GM03348 (cell line): ENCODE results near the gene CARD19.
A peak's percentile ranks its signal among the peaks of the same experiment; 100 is the strongest.

Source experiments
- DNase-seq: peaks from one replicate; pipeline ENCODE4 v3.0.0; 2012; ENCODE audit warnings: low spot score

The CARD19 gene, protein sequence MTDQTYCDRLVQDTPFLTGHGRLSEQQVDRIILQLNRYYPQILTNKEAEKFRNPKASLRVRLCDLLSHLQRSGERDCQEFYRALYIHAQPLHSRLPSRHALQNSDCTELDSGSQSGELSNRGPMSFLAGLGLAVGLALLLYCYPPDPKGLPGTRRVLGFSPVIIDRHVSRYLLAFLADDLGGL

DNA sequence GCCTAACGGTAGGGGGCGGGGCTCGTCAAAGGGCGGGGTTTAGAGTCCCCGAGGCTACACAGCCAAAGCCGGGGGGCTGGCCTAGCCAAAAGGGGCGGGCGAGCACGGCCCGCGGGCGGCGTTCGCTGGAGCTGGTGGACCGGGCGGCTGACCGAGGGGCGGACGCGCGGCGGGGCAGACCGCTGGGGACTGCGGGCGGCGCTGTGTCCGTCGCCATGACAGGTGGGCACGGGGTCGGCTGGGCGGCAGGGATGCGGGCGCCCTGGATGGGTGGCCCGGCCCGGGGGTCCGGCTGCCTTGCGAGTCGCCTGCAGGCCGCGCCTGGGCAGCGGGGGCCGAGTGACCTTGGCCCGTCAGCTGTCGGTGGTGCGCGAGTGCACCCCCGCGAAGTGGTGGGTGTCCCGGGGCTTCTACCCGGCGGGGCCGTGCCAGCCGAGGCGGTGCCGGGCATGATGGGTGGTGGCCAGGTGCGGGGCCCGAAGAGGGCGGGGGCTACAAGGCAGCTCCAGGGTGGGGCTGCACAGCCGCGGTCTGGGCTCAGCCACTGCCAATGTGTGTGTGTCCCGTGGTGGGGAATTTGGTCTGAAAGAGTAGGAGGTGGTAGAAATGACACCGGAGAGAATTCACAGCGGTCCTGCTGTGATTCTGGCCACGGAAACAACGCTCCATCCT, at the start of gene CARD19:
Gene CARD19 (plus strand): TSS at position 87 of the 672 bp plus-strand sequence. CDS start 129 bp downstream, at position 216.
- DNase-seq, result peak; percentile 55

DNA sequence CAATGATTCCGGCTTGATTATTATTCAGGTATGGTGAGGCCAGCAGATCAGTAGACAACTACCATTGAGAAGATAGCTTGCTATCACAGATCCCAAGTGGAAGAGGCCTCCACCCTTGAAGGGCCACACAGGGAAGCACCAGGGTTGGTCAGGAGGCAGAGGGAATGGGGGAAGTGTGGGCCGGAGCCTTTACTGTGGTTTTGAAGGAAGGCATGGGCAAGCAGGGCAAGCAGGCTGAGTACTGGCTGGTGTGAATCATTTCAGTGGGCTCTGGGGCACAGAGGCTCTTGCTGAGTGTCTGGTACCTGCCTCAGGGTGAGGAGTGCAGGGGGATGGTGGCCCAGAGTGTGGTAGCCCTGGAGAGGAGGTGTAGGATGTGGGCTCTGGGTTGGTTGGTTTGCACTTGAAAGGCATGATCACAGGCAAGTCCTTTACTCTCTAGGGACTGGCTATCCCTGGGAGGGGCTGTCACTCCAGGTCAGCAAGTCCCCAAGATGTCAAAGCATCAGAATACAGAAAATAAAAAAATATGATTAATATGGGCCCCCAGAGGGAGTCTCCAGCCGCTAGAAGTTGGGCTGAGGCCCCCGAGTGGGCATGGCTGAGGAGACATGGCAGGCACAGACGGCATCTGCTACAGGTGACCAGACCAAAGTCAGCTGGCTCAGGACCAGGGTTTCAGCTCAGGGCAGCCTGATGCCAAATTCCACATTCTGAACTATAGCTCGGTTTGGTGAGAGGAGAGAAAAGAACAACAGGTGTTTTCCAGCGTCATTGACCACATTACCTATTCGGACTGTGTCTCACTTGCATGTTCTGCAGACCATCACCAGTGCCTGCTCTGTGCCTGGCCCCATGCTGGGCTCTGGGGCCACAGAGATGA, 47.2 kb upstream of the CARD19 start:
- DNase-seq, result no peak

DNA sequence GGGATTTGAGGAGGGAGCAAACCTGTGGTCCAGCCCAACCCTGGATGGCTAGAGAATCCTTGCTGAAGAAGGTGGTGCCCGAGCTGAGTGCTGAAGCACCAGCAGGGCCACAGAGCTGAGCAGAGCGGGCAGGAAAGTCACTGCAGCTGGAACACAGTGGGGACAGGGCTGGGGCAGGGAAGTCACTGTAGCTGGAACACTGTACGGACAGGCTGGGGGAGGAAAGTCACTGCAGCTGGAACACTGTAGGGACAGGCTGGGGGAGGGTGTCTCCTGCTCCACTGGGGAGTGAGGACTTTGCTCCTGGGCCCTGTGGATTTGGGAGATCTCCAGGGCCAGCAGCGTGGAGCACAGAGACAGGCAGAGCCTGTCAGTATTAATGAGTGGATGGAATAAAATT, 46.5 kb upstream of the CARD19 start:
- no peak for DNase-seq

DNA sequence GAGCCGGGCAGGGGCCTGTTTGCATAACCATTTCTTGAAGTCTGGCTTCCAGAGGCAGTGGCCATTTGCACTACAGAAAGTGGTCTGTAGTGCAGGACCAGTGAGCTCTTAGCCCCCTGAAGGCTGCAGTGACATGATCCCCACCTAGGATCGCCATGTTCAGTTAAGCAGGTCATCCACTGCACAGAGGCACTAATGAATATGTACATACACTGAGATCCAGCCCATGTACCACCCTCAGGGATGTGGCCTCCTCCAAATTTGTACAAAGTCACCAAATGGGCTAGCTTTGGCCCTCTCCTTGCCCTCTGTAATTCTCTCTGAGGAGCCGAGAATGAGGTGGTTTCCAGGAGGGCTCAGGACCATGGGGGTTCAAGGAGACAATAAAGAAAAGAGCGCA, 45.8 kb upstream of the CARD19 start:
- DNase-seq, result no peak

DNA sequence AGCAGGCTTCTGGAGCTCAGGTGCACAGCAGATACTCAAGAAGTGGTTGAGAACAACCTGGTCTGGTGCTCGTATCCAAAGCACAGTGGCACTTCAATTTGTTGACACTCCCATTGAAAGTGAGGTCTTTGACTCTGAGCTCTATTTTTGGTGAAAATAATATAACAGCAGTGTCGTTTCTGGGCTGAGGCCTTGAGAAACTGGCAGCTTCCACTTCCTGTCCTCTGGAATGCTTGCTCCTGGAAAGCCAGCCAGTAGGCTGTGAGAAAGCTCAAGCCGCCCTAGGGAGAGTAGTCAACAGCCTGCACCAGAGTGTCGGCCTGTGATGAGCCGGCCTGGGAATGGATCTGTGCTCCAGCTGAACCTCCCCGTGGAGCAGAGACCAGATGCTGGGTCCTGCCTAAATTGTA, 44.3 kb upstream of the CARD19 start:
- peak; percentile 74 for DNase-seq

DNA sequence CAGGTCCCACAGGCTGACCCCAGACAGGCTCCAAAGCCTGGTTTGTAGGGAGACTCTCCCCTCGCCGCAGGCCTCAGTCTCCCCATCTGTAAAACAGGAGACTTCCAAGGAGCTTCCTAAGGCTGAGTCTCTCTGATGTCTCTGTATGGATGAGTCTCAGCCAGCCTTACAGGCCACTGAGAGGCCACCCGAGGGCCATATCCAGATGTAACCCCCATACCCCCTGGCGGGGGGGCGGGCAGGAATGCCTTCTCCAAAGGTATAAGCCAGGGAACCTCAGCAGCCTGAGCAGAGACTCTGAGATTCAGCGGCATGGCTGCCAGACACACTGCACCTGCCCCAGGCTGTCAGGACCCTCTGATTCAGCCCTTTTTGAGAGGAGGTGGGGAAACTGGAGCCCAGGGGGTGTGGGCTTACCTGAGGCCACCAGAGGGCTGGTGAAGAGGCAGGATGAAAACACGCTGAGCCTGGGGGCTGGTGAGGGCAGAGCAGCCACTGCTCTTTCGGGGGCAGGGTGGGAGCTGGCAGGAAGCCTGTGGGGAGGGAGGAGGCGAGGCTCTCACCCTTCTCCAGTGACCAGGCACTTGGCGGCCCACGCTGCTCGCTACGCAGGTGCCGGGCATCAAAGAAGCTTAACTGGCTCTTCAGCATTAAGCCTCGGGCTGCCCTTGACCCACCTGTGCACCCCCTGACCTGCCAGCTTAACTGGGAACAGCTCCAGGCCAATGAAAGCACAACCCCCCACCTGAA, 43.1 kb upstream of the CARD19 start:
- DNase-seq, result no peak

DNA sequence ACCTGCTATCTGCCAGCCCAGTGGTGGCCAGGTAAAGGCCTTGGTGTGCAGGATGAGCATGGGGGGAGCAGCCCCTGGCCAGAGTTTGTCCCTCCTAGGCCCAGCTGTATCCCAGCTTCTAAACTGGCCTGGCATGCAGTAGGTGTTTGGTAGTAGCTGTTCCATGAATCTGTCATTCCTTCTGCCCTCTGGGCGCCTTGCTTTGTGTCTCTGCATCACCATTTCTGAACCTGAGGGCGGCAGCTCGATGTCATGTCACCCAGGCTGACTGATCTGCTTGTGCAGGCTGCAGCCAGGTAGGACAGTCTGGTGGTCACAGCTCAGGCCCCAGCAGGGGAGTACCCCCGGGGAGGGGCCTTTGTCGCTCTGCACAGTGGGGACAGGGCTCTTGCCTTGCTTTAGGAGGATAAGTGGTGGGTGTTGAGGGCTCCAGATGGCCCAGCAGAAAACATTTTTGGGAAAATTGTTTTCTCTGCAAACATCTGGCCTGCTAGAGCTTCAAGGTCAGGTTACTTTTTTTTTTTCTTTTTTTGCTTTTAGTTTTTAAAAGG, 42.2 kb upstream of the CARD19 start:
- no peak for DNase-seq

DNA sequence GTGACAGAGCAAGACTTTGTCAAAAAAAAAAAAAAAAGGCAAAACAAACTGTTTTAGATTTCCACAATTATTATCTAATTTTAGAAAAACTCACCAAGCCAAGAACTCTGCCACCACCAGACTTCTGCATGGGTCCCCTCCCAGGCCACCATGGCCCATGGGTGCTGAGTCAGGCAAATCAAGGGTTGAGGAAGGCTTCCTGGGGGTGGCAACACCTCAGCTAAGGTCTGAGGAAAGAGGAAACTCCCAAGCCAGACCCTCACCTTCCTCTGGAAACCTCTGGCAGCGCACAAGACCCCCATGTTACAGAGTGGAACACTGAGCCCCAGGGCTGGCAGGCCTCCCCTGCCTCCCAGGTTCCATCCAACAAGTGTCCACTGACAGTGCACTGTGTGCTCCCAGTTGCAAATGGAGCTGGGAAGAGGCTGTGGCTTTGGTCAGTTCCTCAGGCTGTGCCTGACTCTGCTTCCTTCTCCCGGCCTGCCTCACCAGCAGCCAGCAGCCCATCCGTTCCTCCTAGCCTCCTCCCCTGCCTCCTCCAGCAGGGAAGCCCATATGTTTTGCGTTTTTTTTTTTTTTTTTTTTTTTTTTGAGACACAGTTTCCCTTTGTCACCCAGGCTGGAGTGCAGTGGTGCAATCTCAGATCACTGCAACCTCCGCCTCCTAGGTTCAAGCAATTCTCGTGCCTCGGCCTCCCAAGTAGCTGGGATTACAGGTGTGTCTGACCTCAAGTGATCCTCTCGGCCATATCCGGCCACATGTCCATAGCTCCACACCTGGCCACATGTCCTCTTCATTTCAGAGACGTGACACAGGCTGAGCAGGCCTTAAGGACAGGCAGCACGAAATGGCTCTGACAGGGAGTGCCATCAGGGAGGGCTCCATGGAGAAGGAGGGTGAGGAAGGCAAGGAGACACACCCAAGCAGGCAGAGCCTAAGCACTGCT, 41.0 kb upstream of the CARD19 start:
- DNase-seq, result no peak

DNA sequence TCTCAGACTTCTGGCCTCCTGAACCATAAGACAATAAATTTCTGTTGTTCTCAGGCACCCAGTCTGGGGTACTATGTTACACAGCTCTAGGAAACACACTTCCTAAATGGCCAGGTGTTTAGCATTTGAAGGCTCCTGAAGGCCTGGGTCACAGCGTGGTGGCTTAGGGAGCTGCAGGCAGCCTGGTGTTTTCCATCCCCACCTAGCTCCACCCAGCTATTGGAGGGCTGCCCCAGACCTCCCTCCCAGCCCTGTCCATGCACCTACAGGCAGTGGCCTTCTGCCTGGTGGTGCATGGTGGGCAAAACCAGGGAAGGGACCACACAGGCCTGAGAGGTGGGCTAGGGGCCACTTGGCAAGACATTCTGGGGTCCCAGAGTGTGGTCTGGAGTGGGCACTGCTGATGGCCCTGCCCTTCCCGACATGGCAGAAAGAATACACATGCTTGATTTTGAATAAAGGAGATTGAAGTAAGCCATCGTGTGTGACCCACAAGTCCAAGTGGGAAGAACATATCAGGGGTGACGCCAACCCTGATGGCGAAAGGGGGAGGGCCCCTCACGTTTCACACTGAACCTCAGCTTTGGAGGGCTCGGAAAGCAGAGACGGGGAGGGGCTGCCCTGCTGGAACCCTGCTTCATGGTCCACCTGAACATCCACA, 38.8 kb upstream of the CARD19 start:
- no peak for DNase-seq

DNA sequence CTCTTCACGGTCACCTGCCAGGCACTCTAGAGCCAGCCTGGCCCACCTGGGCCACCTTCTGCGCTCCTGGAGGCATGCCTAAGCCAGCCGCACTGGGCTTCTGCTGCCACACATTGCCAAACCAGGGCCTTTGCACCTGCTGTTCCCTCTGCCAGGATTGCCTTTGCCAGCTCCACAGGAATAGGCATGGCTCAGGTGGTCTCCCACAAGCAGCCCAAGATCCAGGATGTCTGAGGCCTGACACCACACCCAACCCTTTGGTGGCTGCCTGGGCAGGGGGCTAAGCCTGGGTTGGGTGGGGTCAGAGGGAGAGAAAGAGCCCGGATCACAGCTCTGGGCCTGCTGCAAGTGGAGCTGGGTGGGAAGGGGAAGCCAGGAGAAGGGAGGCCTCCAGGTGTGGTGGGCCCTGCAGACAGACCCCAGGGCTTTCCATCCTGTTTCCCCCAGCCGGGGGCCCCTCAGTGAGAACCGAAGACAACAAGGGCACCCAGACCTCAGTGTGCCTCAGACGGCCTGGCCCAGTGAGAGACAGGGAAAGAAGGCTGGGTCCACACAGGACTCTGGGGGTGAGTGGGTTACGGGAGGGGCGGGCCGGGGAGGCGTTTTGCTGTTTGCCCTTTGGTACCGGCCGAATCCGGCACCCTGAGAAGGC, 38.2 kb upstream of the CARD19 start:
- DNase-seq, result no peak

DNA sequence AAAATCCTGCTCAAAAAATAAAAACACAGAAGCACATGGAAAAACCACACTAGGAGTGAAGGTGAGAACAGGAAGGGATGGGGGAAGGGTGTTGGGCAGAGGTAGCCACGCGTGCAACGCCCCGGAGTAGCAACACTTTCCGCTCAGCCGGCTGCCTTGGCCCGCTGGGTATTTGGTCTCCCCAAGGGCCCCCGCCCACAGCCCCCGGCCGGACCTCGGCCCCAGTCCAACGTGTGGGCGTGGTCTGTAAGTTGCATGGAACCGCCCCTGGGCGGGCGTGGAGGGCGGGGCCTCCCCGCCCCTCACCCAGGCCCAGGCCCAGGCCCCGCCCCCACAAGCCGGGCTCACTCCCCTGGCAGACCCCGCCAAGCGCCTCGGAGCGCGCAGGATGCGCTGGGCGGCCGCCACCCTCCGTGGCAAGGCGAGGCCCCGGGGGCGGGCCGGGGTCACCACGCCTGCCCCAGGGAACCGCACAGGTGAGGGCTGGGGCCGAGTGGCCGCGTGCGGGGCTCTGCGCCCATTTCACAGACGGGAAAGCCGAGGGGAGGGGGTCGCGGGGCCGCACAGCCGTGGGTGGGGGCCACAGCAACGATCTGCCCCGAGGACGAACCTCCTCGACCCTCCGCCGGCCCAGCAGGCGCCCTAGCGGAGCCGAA, 37.5 kb upstream of the CARD19 start, which contains the start of gene SUSD3:
Gene SUSD3 (plus strand): TSS at position 347 of the 656 bp plus-strand sequence. CDS start 42 bp downstream, at position 389.
- peak; percentile 44 for DNase-seq

DNA sequence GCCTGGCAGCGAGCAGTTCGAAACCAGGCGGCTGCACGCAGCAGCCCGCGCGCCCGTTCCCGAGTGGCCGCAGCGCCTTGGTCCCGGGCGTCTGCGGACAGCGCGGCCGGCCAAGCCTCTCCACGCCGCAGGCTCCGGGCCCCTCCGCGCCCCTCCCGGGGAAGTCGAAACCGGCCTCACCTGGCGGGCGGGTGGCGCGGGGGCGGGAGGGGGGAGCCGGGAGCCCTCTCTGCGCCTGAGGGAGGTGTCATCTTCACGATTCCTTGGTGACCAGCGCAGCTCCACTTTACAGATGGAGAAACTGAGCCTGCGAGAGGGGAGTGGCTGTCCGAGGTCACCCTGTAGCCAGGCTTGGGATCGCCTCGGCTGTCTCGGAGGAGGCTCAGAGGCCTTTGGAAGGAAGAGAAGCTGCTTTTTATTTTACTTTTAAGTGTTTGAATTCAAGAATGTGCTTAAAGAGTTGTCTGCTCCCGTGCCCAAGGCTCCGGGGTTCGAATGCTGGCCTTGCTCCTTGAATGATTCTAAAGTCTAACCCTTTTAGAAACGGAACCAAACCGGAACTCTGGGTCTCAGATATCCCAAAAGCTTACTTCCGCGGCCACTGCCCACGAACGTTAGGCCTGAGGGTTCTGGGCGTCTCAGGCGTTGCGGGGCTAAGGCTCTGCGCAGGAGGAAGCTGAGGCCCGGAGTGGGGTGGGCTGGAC, 36.9 kb upstream of the CARD19 start:
- no peak for DNase-seq

DNA sequence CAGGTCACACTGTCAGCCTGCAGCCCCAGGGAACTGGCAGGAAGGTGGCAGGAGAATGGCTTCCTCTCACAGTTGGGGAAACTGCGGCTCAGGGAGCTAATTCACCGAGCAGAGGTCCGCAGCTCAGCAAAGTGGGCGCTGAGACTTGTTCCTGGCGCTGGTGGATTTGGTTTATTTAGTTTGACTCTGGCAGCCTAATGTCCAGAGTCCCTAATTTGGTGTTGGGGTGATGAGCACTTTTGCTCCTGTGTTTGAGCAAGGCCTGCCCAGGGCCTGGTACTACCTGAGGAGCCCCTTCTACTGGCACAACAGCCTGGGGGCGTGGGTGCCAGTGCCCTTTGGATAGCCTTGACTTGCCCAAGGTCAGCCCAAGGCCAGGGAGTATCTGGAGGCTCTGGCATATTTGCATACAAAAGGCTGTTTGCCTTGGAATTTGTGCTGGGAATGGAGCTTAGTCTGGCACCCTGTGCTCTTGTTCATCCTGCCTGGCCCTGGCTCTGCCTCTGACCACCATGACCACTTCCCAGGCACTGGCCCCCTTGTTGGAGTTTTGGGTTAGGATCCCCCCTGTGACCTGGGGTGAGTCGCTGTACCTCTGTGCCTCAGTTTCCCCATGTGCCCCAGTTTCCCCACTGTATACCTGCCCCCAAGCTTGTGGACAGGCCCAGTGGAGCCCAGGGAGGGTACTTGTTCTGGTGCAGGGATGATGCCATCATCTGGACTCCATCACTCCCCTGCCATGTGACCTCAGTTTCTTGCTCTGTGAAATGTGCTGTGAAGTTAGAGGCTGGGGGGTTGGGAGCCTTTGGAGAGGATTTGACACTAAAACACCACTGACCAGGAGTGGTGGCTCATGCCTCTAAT, 36.1 kb upstream of the CARD19 start:
- no peak for DNase-seq

DNA sequence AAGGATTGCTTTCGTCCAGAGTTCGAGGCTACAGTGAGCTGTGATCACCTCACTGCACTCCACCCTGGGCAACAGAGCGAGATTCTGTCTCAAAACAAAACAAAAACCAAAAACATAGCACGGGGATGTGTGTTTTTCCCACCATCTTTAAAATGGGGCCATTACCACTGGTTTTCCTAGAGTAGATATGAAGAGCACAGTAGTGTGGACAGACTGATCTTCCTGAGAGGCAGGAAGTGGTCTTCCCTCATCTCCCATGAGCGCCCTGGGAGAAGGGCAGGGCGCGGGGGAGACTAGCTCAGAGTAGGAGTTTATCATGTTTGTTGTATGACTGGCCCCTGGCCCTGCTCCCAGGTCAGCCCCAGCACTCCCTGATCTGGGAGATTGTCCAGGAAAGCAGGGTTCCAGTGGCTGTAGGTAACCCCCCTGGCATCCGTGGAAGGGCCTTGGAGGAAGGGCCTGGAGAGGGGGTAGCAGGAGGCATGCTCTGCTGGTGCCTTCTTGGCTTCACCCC, 35.2 kb upstream of the CARD19 start:
- peak; percentile 63 for DNase-seq

DNA sequence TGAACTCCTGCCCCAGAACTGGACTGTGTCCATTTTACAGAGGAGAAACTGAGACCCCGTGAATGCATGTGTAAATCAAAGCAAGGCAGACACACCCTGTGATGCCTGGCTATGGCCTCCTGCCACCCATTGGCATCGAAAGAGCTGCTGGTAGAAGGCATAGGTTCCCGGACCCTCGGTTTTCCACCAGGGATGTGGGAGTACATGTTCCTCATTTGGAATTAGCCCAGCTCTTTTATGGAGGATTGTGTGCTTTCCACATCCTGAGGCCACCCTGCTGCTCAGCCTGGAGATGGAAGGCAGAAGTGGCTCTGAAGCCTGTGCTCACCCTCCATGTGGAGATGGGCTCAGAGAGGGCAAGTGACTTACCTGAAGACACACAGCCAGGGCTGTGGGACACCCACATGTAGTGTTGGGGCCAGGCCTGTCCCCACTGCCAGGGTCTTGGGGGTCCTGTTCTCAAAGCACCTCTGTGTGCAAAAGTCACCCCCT, 34.7 kb upstream of the CARD19 start:
- no peak for DNase-seq

DNA sequence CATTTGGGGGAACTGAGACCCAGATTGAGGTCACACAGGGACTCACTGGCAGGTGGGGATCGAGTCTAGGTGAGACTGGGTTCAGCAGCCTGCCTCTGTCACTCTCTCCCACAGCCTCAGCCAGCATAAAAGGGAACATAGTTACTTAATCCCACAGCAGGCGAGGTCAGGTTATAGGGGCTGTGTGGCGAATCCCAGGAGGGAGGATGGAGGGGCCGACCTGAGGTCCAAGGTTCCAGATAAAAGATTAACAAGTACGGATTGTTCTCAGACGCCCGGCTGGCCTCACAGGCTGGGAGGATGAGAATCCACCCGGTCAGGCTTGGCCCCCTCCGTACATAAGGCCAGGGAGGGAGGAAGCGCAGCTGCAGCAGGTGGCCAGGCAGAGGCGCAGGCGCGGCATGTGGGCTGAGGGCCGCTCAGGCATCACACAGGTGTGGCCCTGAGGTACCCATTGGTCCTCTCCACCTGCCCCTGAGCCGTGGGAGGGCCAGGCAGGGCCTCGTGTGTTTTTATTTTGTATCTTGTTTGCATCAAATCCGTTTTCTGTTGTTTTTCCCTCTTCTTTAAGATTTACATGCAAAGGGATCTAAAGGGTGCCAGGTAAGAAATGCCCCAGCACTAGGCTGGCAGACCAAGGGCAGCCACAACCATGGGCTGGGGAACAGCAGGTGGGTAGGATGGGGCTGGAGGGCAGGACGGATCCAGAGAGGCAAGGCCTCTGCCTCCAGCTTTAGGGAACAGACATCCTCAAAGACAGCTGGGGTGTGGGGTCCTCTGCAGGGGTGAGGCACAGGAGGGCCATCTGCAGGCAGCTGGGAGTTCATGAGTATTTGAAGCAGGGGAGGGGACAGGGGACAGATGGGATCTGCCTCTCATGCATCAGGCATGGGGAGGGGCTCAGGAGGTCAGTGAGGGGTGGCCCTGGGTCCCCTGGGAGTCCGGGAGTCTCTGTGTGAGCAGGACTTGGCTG, 33.9 kb upstream of the CARD19 start:
- no peak for DNase-seq
